ENCODE data around the gene RACGAP1. TPM values are rescaled to one million over a fixed set of nuclear protein-coding genes. Genes with fewer than 3 reads are reported as not detected.

Gene RACGAP1
- total and polyA plus RNA-seq, 2 of the 8 experiments (the other 6 are each of a cell fraction or from before 2014, with no cell fraction given) = 18.0 to 66.3 TPM

GRCh38 chr12:49954863-49955830 is 70.1 kb downstream of the RACGAP1 start:
- DNase-seq (ENCODE audit: low read depth in 1 of 2, low spot score in 2 of 2) (peak in 1 of 2 experiments; percentile 75), FAIRE-seq (no peak)
- Histone ChIP-seq H3K18ac (ENCODE audit: extremely low read depth, low read length) (peak overlapping the region; percentile 71), H3K79me2 (ENCODE audit: control insufficient read depth in 1 of 2, insufficient read depth in 2 of 2, low read length in 2 of 2) (no peaks in the 10 kb centered on the region), H3K9ac (replicated peaks in 1 of 4; ENCODE audit: extremely low read depth in 1 of 4, low read depth in 3 of 4, low read length in 3 of 4) (no peak overlapping the region), H2BK20ac (ENCODE audit: low read length) (no peak overlapping the region; the same call in 1 of the 2 replicates), H4K91ac (replicated peaks; ENCODE audit: insufficient read length, low read length) (peak overlapping the region; percentile 50), H3K4ac (replicated peaks; ENCODE audit: insufficient read length, low read depth, low read length) (no peak overlapping the region), H3K9me3 (ENCODE audit: insufficient read depth in 2 of 2, low read depth in 1 of 2, low read length in 1 of 2) (no peaks in the 10 kb centered on the region), H3K56ac (replicated peaks; ENCODE audit: insufficient read length, low read depth, low read length) (peak overlapping the region; percentile 21), H3K79me1 (ENCODE audit: low read depth, low read length) (no peaks in the 10 kb centered on the region), H4K8ac (ENCODE audit: extremely low read depth, insufficient read depth, low read length) (peak overlapping the region; percentile 83), H3K4me1 (replicated peaks in 1 of 4; ENCODE audit: control insufficient read depth in 3 of 4, insufficient read depth in 4 of 4, low read length in 3 of 4) (peaks cover 4 to 16% (median 13%) of the 10 kb centered on the region in 4 experiments), H2BK15ac (ENCODE audit: low read length) (peak overlapping the region; percentile 88; the same call in 1 of the 2 replicates), H3K23me2 (ENCODE audit: low read depth, low read length) (no peaks in the 10 kb centered on the region; the same call in 1 of the 2 replicates), H3K14ac (ENCODE audit: insufficient read length) (no peak overlapping the region), H2BK5ac (ENCODE audit: low read depth, low read length) (no peak overlapping the region), H2BK12ac (ENCODE audit: low read depth, low read length) (peak overlapping the region; percentile 60; the same call in 1 of the 2 replicates), H3K23ac (ENCODE audit: insufficient read length) (no peak overlapping the region), H4K20me1 (replicated peaks in 1 of 2; ENCODE audit: control insufficient read depth in 1 of 2, insufficient read depth in 2 of 2, low read length in 2 of 2) (no peaks in the 10 kb centered on the region), H3K4me3 (ENCODE audit: extremely low read depth in 1 of 4, insufficient read depth in 2 of 4, low read depth in 3 of 4, low read length in 4 of 4) (peak overlapping the region in 2 of 4 experiments; percentile 5 to 46; a peak in 3 of 8 replicates), H2AFZ (ENCODE audit: low read length) (peak overlapping the region; percentile 49; the same call in 1 of the 2 replicates), H2BK120ac (replicated peaks; ENCODE audit: low read depth, low read length) (no peak overlapping the region), H2AK5ac (ENCODE audit: low read depth, low read length) (no peak overlapping the region), H3K27me3 (replicated peaks in 1 of 4; ENCODE audit: control insufficient read depth in 3 of 4, extremely low read depth in 1 of 4, insufficient read depth in 3 of 4, low read length in 3 of 4) (peaks cover 1 to 39% (median 31%) of the 10 kb centered on the region in 4 experiments), H3K27ac (ENCODE audit: low read depth, low read length) (no peak overlapping the region), H3K36me3 (ENCODE audit: control insufficient read depth in 2 of 4, insufficient read depth in 4 of 4, low read length in 3 of 4) (no peaks in the 10 kb centered on the region), H4K5ac (ENCODE audit: insufficient read length, low read depth, low read length) (no peak overlapping the region), H3K4me2 (ENCODE audit: insufficient read depth in 1 of 2, low read depth in 2 of 2, low read length in 2 of 2) (peak overlapping the region; percentile 45 to 47; a peak in 3 of 4 replicates)
- WGBS, 2 experiments (ENCODE audit: extremely low coverage in 1 of 2, insufficient coverage in 1 of 2, insufficient read length in 1 of 2, insufficient replicate concordance in 2 of 2, low coverage in 1 of 2, low lambda C conversion rate in 2 of 2, missing lambda C conversion rate in 1 of 2) = 42% methylated on average over 49 of the region's 53 CpGs; no CpG with 5 or more reads in 1 of the 2 experiments
- POLR2A ChIA-PET (ENCODE audit: partially characterized antibody) = interaction anchor here (0.6 to 1.5 kb wide), 5 partner anchors 9 to 128 kb away, joined by 3 to 5 read pairs (median 3); no protein-coding TSS in a partner anchor
- CTCF ChIA-PET (ENCODE audit: partially characterized antibody) = interaction anchor here (0.7 to 7.8 kb wide), 15 partner anchors 9 to 114 kb away, joined by 3 to 86 read pairs (median 4); no protein-coding TSS in a partner anchor
- TF ChIP-seq KDM1A (IDR thresholded peaks at IDR 0.05; ENCODE audit: borderline replicate concordance, low read length) (peak; percentile 94), GABPA (IDR thresholded peaks at IDR 0.05; ENCODE audit: borderline replicate concordance, insufficient read depth, low read length) (no peak; the same call in 1 of the 2 replicates), SUZ12 (IDR thresholded peaks at IDR 0.05; ENCODE audit: low read length) (peak; percentile 30; the same call in 1 of the 2 replicates), CBX5 (IDR thresholded peaks at IDR 0.05; ENCODE audit: low read depth, low read length) (no peak), HDAC2 (IDR thresholded peaks at IDR 0.05; ENCODE audit: borderline replicate concordance in 1 of 2, low read depth in 2 of 2, low read length in 2 of 2) (peak in 1 of 2 experiments; percentile 25; a peak in 1 of 4 replicates), POLR2AphosphoS5 (IDR thresholded peaks at IDR 0.05; ENCODE audit: low read depth, low read length) (no peak), E2F6 (IDR thresholded peaks at IDR 0.05) (peak; percentile 84), RBBP5 (IDR thresholded peaks at IDR 0.05; ENCODE audit: borderline replicate concordance, low read depth, low read length) (0 out of 2 replicates have a peak, but pooled peaks have one; percentile 12), SP4 (IDR thresholded peaks at IDR 0.05; ENCODE audit: low read length) (no peak)
